Smooth muscle cell (in vitro differentiated cells): ENCODE results near the gene SSNA1. TPM values are rescaled to one million over a fixed set of nuclear protein-coding genes. Genes with fewer than 3 reads are reported as not detected.

ENCODE experiments used
- DNase-seq: peaks from one replicate; lab custom pipeline; 2025; ENCODE audit not compliant: unreplicated experiment; lab: John Stamatoyannopoulos, UW
- H2AFZ ChIP-seq: fragments of 200-600 bp; sonication (generic); 2 replicates; pipeline ENCODE4 v1.6.0; 2016; ENCODE audit warnings: antibody characterized with exemption, low read depth, mild to moderate bottlenecking
- H3F3A ChIP-seq: fragments of 200-600 bp; sonication (generic); 2 replicates; pipeline ENCODE4 v1.6.0; 2017; ENCODE audit warnings: antibody characterized with exemption, low read depth
- H3K27ac ChIP-seq: fragments of 200-600 bp; sonication (generic); 2 replicates; pipeline ENCODE4 v1.5.1; 2016; ENCODE audit warnings: low read depth, mild to moderate bottlenecking
- H3K27me3 ChIP-seq: fragments of 200-600 bp; sonication (generic); 2 replicates; pipeline ENCODE4 v1.6.1; 2016; ENCODE audit warnings: low read depth, mild to moderate bottlenecking
- H3K36me3 ChIP-seq: fragments of 200-600 bp; sonication (generic); 2 replicates; pipeline ENCODE4 v1.5.1; 2016; ENCODE audit warnings: low read depth
- H3K4me1 ChIP-seq: fragments of 200-600 bp; sonication (generic); 2 replicates; pipeline ENCODE4 v1.5.1; 2016; ENCODE audit warnings: low read depth
- H3K4me2 ChIP-seq: fragments of 200-600 bp; sonication (generic); 2 replicates; pipeline ENCODE4 v1.6.0; 2016; ENCODE audit warnings: mild to moderate bottlenecking
- H3K4me3 ChIP-seq: fragments of 200-600 bp; sonication (generic); 2 replicates; pipeline ENCODE4 v1.5.1; 2016; ENCODE audit warnings: mild to moderate bottlenecking
- H3K79me2 ChIP-seq: fragments of 200-600 bp; sonication (generic); 2 replicates; pipeline ENCODE4 v1.6.0; 2016; ENCODE audit warnings: low read depth, mild to moderate bottlenecking
- H3K9ac ChIP-seq: fragments of 200-600 bp; sonication (generic); 2 replicates; pipeline ENCODE4 v1.6.0; 2016; ENCODE audit warnings: low read depth
- H3K9me3 ChIP-seq: fragments of 200-600 bp; sonication (generic); replicated peaks from 2 replicates; pipeline ENCODE4 v1.5.1; 2016; ENCODE audit warnings: low read depth
- H4K20me1 ChIP-seq: fragments of 200-600 bp; sonication (generic); 2 replicates; pipeline ENCODE4 v1.6.0; 2016; ENCODE audit warnings: low read depth
- CTCF ChIP-seq: fragments of 200-600 bp; sonication (generic); IDR thresholded peaks from 2 replicates; pipeline ENCODE4 v1.5.1; 2017; ENCODE audit warnings: borderline replicate concordance, mild to moderate bottlenecking, antibody characterized with exemption; ENCODE audit not compliant: insufficient read depth, poor library complexity, severe bottlenecking
- WGBS: methylation state at CpG from one replicate; pipeline ENCODE4 v1.1.7; 2016; ENCODE audit warnings: low lambda C conversion rate; 5-methylcytosine and 5-hydroxymethylcytosine counted together
- polyA plus RNA-seq: library from polyadenylated mRNA; unstranded; fragments of >200 nt; fragmentation: Nextera tagmentation; extraction: Ambion mirVana; gene quantifications from 2 replicates; pipeline ENCODE4 v1.2.1, GENCODE V29; 2016
- total RNA-seq: library from RNA; depleted of rRNA; stranded (reverse); fragments of >200 nt; gene quantifications from 2 replicates; pipeline ENCODE4 v1.2.3, GENCODE V29; 2014

Gene SSNA1
- total and polyA plus RNA-seq, 2 experiments from 2014 or later: 69.5 to 84.9 TPM

- Histone ChIP-seq H3K27ac (no peak overlapping the region), H3K4me2 (no peak overlapping the region), H3K79me2 (no peaks in the 10 kb centered on the region), H3K9me3 (no peaks in the 10 kb centered on the region), H3K4me3 (no peak overlapping the region), H3K9ac (no peak overlapping the region), H4K20me1 (no peaks in the 10 kb centered on the region), H3K27me3 (peaks cover 3% of the 10 kb centered on the region), H3K4me1 (no peaks in the 10 kb centered on the region), H3K36me3 (no peaks in the 10 kb centered on the region), H3F3A (no peaks in the 10 kb centered on the region), H2AFZ (no peak overlapping the region)
- WGBS: 80% methylated on average over 20 of the region's 20 CpGs
- TF ChIP-seq CTCF: no peak
- DNase-seq: no peak
Measured at GRCh38 chr9:137149942-137150616, 38.4 kb upstream of the SSNA1 start.

GRCh38 chr9:137150617-137151457 is 37.6 kb upstream of the SSNA1 start:
- Histone ChIP-seq H3K36me3 (no peaks in the 10 kb centered on the region), H3K27ac (no peak overlapping the region), H4K20me1 (no peaks in the 10 kb centered on the region), H3F3A (no peaks in the 10 kb centered on the region), H3K9me3 (no peaks in the 10 kb centered on the region), H3K27me3 (peaks cover 8% of the 10 kb centered on the region), H3K4me1 (no peaks in the 10 kb centered on the region), H2AFZ (no peak overlapping the region), H3K4me3 (no peak overlapping the region), H3K4me2 (no peak overlapping the region), H3K79me2 (no peaks in the 10 kb centered on the region), H3K9ac (no peak overlapping the region)
- 55% methylated on average over 19 of the region's 34 CpGs for WGBS
- DNase-seq: no peak
- TF ChIP-seq CTCF: no peak

GRCh38 chr9:137152844-137153405 is 35.6 kb upstream of the SSNA1 start:
- 94% methylated on average over 7 of the region's 7 CpGs for WGBS
- TF ChIP-seq CTCF: no peak

More at GRCh38 chr9:137152844-137153405, 35.6 kb upstream of the SSNA1 start:
- H4K20me1 ChIP-seq: no peaks in the 10 kb centered on the region
- no peaks in the 10 kb centered on the region for H3F3A ChIP-seq
- no peak for DNase-seq
- H3K4me3 ChIP-seq: no peak overlapping the region
- no peak overlapping the region for H3K4me2 ChIP-seq
- no peaks in the 10 kb centered on the region for H3K36me3 ChIP-seq
- no peaks in the 10 kb centered on the region for H3K9me3 ChIP-seq
- no peaks in the 10 kb centered on the region for H3K79me2 ChIP-seq
- no peak overlapping the region for H3K27ac ChIP-seq
- no peak overlapping the region for H2AFZ ChIP-seq
- peaks cover 29% of the 10 kb centered on the region for H3K27me3 ChIP-seq
- H3K4me1 ChIP-seq: no peaks in the 10 kb centered on the region
- H3K9ac ChIP-seq: no peak overlapping the region
